Measurements from ENCODE around the gene MYO1G.
A peak's percentile ranks its signal among the peaks of the same experiment; 100 is the strongest.

Gene MYO1G

GRCh38 chr7:44970523-44971051 is 8.2 kb downstream of the MYO1G start:
- Histone ChIP-seq H3K36me3 (replicated peaks) (no peaks in the 10 kb centered on the region), H3K4me1 (no peaks in the 10 kb centered on the region), H3K27me3 (ENCODE audit: low read depth) (no peaks in the 10 kb centered on the region), H3K4me3 (no peak overlapping the region), H3K9me3 (no peaks in the 10 kb centered on the region)
- DNase-seq (ENCODE audit: low spot score in 2 of 2), result no peak
- in situ Hi-C loops (cut with MboI; ENCODE audit: low sequenced_read_pairs), result no loop called here

GRCh38 chr7:44969701-44970522 is 8.9 kb downstream of the MYO1G start:
- Histone ChIP-seq H3K4me1 (no peaks in the 10 kb centered on the region), H3K36me3 (replicated peaks) (no peaks in the 10 kb centered on the region), H3K27me3 (ENCODE audit: low read depth) (no peaks in the 10 kb centered on the region), H3K4me3 (no peak overlapping the region), H3K9me3 (no peaks in the 10 kb centered on the region)
- in situ Hi-C loops (cut with MboI; ENCODE audit: low sequenced_read_pairs), result no loop called here
- no peak for DNase-seq (ENCODE audit: low spot score in 2 of 2)

- in situ Hi-C loops (cut with MboI; ENCODE audit: low sequenced_read_pairs), result no loop called here
- Histone ChIP-seq H3K9me3 (no peaks in the 10 kb centered on the region), H3K27me3 (ENCODE audit: low read depth) (no peaks in the 10 kb centered on the region), H3K4me1 (no peaks in the 10 kb centered on the region), H3K4me3 (no peak overlapping the region), H3K36me3 (replicated peaks) (no peaks in the 10 kb centered on the region)
- no peak for DNase-seq (ENCODE audit: low spot score in 2 of 2)
Observed at GRCh38 chr7:44969049-44969700, 9.6 kb downstream of the MYO1G start.

- Histone ChIP-seq H3K4me1 (no peaks in the 10 kb centered on the region), H3K9me3 (no peaks in the 10 kb centered on the region), H3K4me3 (no peak overlapping the region), H3K27me3 (ENCODE audit: low read depth) (no peaks in the 10 kb centered on the region), H3K36me3 (replicated peaks) (no peaks in the 10 kb centered on the region)
- DNase-seq (ENCODE audit: low spot score in 2 of 2), result peak in 1 of 2 experiments; percentile 41
- in situ Hi-C loops (cut with MboI; ENCODE audit: low sequenced_read_pairs), result no loop called here
Observed at GRCh38 chr7:44967571-44968446, 11.0 kb downstream of the MYO1G start.

- Histone ChIP-seq H3K9me3 (no peaks in the 10 kb centered on the region), H3K27me3 (ENCODE audit: low read depth) (no peaks in the 10 kb centered on the region), H3K4me3 (no peak overlapping the region), H3K4me1 (no peaks in the 10 kb centered on the region), H3K36me3 (replicated peaks) (no peaks in the 10 kb centered on the region)
- no peak for DNase-seq (ENCODE audit: low spot score in 2 of 2)
- in situ Hi-C loops (cut with MboI; ENCODE audit: low sequenced_read_pairs), result no loop called here
Observed at GRCh38 chr7:44966731-44967538, 11.9 kb downstream of the MYO1G start.

- Histone ChIP-seq H3K4me3 (no peak overlapping the region), H3K4me1 (no peaks in the 10 kb centered on the region), H3K36me3 (replicated peaks) (no peaks in the 10 kb centered on the region), H3K9me3 (no peaks in the 10 kb centered on the region), H3K27me3 (ENCODE audit: low read depth) (no peaks in the 10 kb centered on the region)
- in situ Hi-C loops (cut with MboI; ENCODE audit: low sequenced_read_pairs), result no loop called here
- no peak for DNase-seq (ENCODE audit: low spot score in 2 of 2)
Observed at GRCh38 chr7:44965937-44966730, 12.7 kb downstream of the MYO1G start.

- in situ Hi-C loops (cut with MboI; ENCODE audit: low sequenced_read_pairs), result no loop called here
Observed at GRCh38 chr7:44965441-44965903, 13.3 kb downstream of the MYO1G start.

GRCh38 chr7:44964831-44965440 is 13.9 kb downstream of the MYO1G start:
- Histone ChIP-seq H3K4me3 (no peak overlapping the region), H3K36me3 (replicated peaks) (no peaks in the 10 kb centered on the region), H3K9me3 (no peaks in the 10 kb centered on the region), H3K27me3 (ENCODE audit: low read depth) (no peaks in the 10 kb centered on the region), H3K4me1 (no peaks in the 10 kb centered on the region)
- in situ Hi-C loops (cut with MboI; ENCODE audit: low sequenced_read_pairs), result no loop called here
- no peak for DNase-seq (ENCODE audit: low spot score in 2 of 2)

More at GRCh38 chr7:44965441-44965903, 13.3 kb downstream of the MYO1G start:
- no peaks in the 10 kb centered on the region for H3K27me3 ChIP-seq (ENCODE audit: low read depth)
- H3K4me1 ChIP-seq, result no peaks in the 10 kb centered on the region
- H3K4me3 ChIP-seq, result no peak overlapping the region
- DNase-seq (ENCODE audit: low spot score in 2 of 2), result no peak
- H3K36me3 ChIP-seq (replicated peaks), result no peaks in the 10 kb centered on the region
- no peaks in the 10 kb centered on the region for H3K9me3 ChIP-seq

- Histone ChIP-seq H3K4me3 (no peak overlapping the region), H3K4me1 (no peaks in the 10 kb centered on the region), H3K36me3 (replicated peaks) (no peaks in the 10 kb centered on the region), H3K27me3 (ENCODE audit: low read depth) (no peaks in the 10 kb centered on the region), H3K9me3 (no peaks in the 10 kb centered on the region)
- no peak for DNase-seq (ENCODE audit: low spot score in 2 of 2)
- in situ Hi-C loops (cut with MboI; ENCODE audit: low sequenced_read_pairs), result no loop called here
Observed at GRCh38 chr7:44964384-44964830, 14.4 kb downstream of the MYO1G start.

GRCh38 chr7:44963364-44964290 is 15.2 kb downstream of the MYO1G start:
- Histone ChIP-seq H3K9me3 (no peaks in the 10 kb centered on the region), H3K4me3 (no peak overlapping the region), H3K27me3 (ENCODE audit: low read depth) (no peaks in the 10 kb centered on the region), H3K4me1 (no peaks in the 10 kb centered on the region), H3K36me3 (replicated peaks) (no peaks in the 10 kb centered on the region)
- in situ Hi-C loops (cut with MboI; ENCODE audit: low sequenced_read_pairs), result no loop called here
- DNase-seq (ENCODE audit: low spot score in 2 of 2), result no peak

- DNase-seq (ENCODE audit: low spot score in 2 of 2), result no peak
- H3K36me3 ChIP-seq (replicated peaks), result no peaks in the 10 kb centered on the region
- no peaks in the 10 kb centered on the region for H3K4me1 ChIP-seq
- H3K4me3 ChIP-seq, result no peak overlapping the region
- no peaks in the 10 kb centered on the region for H3K27me3 ChIP-seq (ENCODE audit: low read depth)
- in situ Hi-C loops (cut with MboI; ENCODE audit: low sequenced_read_pairs), result no loop called here
- H3K9me3 ChIP-seq, result no peaks in the 10 kb centered on the region
Observed at GRCh38 chr7:44962483-44963251, 16.1 kb downstream of the MYO1G start.
